Inferior parietal cortex (tissue), 1 donor: ENCODE measurements around the gene TLE1.
"Not testable (repeated sequence)": the region's sequence is repeated elsewhere in the genome, so short reads cannot be mapped to it uniquely, and the experiment has no call there.

ENCODE experiments used
- DNase-seq: peaks from one replicate; pipeline ENCODE4 v3.0.0-alpha.2; 2016; ENCODE audit errors: extremely low spot score

The TLE1 gene

DNA sequence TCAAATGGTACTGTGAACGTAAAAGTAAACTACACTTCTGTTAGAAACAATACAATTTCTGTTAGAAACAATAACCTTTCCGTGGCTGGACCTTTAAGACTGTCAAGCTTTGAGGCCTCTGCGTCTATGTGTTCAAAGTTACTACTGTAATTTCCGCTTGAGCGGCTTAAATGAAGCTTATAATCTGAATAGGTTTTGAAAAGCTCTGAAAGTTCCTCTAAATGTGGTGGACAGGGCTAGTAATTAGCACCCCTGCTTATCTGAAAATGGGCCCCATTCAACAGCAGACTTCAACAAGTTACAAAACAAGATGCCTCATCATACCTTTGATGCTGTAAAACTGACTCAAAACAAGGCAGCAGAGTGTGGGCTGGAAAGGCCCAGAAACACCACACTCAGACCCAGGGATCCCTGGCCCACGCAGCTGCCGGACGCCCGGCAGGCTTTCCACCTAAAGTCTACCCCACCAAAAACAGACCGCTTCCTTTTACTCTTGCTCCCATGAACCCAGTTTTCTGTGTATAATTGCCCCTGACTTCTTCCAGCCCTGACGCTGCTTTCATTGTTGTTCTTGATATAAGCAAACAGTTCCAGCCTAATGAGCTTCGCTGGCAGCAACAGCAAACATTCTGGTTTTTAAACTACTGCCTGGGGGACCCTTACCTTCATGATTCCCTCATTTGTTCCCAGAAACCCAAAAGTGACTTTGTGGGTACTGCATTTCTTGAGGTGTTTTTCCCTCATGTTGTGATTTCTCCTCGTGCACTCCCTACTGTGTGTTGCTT is 66.7 kb downstream of the TLE1 start:
- DNase-seq: no peak

DNA sequence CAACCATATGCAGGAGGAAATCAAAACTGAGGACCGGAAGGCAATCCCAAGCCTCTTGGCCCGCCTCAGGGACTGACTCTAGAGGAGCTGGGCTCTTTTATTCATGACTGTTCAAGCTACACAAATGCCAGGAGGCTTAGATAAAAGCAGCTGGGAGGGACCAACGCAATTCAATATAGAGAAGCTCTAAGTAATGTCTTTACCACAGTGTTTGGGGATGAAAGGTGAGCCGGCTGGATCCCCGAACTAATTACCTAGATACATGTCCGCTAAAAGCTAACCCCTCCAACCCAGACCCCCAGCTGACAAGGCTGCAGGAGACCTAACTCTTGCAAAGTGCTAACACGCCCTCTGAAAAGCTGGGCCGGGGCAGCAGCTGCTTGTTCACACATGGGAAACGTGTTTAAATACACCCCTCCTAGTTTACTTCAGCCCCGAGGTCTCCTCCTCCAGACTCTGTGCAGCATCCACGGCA is 67.5 kb downstream of the TLE1 start:
- no peak for DNase-seq

DNA sequence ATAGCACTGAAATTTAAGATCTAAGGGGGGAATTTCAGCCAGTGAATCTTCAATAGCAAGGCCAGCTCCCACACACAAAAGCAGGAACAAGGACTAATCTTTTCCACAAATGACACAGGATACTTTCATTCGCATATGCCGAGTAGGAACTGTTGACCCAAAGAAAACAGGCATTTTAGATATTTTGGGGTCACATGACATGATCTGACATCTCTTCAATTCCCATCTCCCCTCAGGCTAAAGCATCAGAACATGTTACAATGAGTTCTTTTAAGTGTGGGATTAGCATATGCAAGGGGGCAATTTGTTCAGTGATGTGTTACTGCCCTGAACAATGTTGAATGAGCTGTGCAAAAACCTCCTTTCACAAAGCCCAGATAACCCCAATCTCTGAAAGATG is 68.2 kb downstream of the TLE1 start:
- no peak for DNase-seq

DNA sequence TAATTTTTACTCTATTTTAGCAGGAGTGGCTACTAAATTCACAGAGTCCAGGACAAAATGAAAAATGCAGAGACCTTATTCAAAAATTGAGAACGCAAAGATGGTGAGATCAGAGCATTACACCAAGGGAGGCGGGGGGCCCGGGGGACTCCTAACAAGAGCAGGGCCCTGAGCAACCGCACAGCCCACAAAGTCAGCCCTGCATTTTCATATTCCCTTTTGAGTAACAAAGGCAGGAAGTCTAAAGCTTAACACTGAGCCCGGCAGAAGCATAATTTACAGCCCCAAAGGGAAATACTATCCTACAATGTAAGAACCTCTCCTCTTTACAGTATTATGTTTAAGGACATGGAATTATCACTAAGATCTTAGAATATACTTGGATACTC is 69.4 kb downstream of the TLE1 start:
- no peak for DNase-seq

DNA sequence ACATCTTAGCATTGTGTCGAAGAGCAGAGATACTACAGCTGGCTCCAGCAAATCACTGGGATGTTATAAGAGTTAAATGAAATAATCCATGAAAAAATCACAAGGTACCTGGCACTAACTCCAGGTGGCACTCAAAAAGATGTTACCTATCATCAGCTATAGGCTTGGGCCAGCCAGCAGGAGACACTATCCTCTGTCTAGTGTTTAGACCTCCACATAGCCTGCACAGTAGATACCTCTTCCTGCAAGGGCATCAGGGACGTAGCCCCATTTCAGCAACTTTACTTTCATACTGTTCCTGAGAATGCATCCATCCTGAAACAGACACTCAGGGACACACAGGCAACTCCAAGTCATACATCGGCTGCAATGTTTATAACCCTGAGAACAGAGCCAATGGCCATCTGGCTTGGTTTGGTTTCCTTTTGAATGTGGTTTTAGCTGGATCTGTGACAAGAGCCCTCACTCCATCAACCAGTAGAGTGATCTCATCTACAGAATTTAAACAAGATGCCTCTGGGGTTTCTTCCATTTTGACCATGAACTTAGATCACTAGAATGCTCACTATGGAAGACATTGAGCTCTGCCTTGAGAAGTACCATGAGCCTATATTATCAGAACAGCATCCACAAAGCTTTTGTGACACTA is 69.9 kb downstream of the TLE1 start:
- no peak for DNase-seq

DNA sequence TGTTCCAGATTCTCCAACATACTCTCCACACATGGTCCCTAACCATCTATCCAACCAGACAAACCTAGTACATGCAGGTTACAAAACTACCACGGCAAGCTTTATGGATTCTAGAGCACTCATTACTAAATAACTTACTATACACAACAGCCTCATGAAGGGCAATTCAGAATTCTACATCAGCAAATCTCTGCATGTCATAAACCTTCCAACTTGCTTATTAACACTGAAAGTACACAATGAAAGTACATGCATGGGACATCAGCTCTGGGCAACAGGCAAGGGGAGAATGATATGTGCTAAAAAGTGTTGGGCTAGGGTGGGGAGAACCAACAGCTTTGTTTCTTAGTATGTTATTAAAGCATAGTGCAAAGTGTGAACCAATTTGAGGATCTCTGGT is 70.4 kb downstream of the TLE1 start:
- DNase-seq: no peak

DNA sequence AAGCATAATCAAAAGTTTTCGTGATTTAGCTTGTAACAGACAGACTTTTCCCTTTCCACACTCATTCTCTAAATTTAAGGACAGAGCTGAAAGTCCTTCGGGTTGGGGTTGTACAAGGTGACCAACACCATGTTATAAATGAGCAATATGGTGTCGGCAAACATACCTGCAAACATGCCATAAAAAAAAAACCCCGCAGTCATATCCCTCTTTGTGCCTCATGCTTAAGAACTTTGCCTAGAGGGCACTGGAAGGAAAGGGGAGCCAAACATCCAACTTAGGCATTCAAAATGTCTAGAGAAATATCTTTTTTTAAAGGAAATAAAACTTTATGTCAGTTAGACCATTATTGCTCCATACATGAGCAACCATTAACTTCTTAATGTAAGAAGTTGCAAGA is 73.2 kb downstream of the TLE1 start:
- DNase-seq: no peak

DNA sequence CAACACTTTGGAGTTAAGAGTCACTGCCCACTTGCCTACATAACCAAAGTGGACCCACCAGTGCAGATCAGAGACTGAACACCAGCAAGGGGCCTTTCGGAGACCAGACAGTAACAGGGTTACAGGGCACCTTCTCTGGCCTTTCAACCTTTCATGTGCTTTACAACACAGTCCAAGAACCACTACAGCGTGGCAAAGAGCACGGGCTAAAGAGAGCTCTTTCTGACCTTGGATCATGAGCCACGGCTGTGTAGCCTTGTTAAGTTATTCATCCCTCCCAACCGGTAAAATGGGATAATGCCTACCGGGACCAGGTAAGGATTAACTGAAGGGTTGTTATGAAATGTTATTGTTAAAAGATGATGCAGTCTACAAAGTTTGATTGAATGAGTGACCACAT is 75.0 kb downstream of the TLE1 start:
- no peak for DNase-seq

DNA sequence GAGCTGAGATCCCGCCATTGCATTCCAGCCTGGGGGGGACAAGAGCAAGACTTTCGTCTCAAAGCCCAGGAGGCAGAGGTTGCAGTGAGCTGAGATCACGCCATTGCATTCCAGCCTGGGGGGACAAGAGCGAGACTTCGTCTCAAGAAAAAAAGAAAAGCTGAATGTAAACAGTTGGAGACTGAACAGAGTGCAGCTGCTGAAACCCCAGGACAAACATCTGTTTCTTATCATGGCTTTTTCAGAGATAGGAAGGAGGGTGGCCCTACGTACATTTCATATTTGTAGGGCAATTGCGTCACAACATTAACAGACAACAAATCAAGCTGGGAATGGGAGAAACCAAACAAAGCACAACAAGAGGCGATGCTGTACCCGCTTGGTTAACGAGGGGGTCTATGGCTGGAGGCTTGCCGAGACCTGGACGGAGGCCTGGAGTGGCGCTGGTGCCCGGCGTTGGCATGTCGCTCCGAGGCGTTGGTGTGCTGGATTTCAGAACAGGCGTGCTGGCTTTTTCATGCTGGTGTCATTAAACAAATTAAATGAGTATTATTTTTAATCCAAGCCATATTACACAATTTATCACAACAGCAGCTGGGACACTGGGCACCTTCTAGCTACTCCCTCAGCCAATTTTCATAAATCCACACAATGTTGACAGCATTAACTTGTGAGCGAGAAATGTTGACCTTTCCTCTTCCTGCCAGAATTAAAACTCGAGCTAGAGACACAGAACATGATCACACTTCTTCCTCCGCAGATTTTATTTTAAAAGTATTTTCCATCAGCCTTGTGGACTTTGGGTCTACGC is 76.1 kb downstream of the TLE1 start:
- DNase-seq: no peak

DNA sequence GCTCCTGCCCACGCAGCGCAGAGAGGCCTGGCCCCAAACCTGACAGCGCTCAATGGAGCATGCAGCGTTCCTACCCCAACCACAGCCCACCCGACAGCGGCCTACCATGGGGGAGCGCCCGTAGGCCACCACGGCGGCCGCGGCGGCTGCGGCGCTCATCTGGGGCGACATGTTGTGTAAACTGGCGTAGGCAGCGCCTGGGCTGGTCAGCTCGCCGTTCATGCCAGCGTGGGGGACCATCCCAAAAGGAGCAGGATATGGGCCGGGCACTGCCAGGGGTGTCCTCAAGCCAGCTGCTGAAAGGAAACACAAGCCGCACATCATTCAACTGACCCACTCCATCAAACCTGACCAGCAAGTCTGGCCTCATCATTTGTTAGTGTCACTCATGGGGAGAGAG is 77.7 kb downstream of the TLE1 start:
- no peak for DNase-seq

DNA sequence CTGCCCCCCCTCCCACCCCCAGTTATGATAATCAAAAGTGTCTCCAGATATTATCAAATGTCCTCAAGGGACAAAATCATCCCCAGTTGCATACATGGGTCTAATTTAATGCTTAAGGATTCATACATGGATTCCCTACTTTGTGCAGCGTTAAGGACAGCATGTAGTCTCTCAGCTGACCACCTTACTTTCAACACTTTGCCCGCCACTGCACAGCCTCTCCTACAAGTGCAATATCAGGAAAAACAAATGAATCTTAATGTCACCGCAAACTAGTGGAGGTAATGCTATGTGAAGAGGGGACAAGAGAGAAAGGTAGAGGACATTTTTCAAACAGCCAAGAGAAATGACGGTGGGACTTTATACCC is 78.6 kb downstream of the TLE1 start:
- DNase-seq: no peak

DNA sequence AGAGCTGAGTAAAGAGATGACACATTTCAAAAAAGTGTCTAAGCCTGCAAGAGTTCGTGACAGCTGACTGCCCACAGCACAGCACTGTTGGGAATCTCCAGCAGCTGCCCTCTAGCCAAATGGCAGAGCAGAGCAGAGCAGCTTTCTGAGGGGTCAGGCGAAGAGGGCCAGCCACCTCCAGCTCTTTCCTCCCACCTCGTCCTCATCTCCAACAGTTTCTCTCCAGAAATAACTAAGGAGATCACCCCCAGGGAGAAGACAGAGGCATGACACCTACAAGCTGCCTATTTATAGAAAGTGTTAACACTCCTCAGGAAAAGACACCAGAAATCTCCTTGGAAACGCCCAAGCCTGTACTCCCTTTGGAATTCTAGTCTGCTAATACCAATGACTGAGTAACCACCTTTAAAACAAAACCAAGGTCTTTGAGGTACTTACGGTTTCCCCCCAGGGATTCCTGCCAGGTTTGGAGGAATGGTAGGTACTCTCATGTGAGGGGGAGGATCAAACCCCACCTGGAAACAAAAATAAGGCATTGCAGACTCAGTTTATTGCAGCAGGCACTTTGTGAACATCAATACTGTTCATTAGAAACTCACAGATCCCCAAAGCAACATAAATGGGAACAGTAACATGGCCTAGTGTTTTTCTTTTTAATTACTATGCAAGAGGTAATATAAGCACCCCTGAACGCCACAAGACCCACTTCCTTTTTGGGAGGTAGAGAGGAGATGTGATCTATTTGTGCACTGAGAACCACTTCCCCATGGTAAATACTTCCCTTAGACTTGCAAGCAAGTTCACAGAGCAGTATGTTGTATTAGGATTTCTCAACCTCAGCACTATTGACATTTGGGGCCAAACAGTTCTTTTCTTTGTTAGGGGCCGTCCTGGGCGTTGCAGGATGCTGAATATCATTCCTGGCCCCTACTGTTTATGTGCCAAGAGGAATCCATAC is 79.3 kb downstream of the TLE1 start:
- peak; percentile 34 for DNase-seq

DNA sequence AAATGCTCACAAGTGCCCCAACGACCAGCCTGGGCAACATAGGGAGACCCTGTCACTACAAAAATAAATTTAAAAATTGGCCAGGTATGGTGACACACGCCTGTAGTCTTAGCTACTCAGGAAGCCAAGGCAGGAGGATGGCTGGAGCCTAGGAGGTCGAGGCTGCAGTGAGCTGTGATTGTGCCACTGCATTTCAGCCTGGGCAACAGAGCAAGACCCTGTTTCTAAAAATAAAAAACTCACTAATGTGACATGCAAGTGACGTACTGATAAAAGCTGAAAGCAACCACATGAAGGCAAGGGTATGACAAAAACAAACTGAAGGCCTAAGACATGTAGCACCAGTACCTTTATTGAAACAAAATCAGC is 81.1 kb downstream of the TLE1 start:
- no peak for DNase-seq

DNA sequence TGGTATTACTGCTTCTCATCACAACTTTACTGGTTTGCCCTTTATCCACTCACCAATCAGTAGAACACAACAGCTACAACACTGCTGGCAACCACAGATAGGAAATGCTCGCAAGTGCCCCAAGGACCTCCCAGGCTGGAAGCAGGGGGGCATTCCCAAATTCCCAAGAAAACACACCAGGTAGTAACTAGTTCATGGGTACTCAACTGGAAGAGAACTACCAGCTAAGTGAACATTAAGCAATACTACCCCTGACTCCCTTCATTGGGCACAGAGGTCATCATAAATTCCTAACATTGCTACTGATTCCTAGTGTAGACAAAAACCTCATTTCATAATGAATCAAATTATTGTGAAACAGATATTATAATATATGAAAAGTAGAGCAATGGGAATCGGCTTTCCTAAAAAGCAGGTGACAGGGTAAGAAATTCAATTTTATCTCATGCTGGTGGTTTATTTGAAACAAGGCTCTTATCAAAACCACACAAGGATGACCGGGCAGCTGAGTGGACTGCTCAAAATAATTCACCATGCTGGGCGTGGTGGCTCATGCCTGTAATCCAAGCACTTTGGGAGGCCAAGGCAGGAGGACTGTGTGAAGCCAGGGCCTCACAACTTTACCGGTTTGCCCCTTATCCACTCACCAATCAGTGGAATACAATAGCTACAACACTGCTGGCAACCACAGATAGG is 81.6 kb downstream of the TLE1 start:
- DNase-seq: no peak

DNA sequence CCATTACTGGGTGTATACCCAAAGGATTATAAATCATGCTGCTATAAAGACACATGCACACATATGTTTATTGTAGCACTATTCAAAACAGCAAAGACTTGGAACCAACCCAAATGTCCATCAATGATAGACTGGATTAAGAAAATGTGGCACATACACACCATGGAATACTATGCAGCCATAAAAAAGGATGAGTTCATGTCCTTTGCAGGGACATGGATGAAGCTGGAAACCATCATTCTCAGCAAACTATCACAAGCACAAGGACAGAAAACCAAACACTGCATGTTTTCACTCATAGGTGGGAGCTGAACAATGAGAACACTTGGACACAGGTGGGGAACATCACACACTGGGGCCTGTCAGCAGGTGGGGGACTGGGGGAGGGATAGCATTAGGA is 83.1 kb downstream of the TLE1 start:
- not testable (repeated sequence) for DNase-seq

DNA sequence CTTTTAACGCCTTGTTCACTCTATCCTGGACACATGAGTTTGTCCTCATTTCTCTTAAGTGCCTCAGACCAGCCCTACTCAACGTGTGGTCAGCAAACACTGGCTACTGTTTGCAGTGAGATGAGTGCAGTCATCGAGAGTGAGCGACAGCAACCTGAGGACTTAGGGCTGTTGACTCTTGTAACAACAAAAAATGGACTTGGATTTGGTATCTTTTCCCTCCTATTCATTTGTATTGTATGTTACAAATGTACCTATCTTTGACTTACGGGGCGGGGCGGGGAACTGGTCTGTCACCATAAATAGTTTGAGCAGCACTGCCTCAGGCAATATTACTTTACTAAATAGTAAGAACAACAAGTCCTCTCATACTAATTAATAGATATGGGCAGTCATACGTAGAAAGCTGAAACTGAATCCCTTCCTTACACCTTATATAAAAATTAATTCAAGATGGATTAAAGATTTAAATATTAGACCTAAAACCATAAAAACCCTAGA is 84.1 kb downstream of the TLE1 start:
- DNase-seq: no peak

DNA sequence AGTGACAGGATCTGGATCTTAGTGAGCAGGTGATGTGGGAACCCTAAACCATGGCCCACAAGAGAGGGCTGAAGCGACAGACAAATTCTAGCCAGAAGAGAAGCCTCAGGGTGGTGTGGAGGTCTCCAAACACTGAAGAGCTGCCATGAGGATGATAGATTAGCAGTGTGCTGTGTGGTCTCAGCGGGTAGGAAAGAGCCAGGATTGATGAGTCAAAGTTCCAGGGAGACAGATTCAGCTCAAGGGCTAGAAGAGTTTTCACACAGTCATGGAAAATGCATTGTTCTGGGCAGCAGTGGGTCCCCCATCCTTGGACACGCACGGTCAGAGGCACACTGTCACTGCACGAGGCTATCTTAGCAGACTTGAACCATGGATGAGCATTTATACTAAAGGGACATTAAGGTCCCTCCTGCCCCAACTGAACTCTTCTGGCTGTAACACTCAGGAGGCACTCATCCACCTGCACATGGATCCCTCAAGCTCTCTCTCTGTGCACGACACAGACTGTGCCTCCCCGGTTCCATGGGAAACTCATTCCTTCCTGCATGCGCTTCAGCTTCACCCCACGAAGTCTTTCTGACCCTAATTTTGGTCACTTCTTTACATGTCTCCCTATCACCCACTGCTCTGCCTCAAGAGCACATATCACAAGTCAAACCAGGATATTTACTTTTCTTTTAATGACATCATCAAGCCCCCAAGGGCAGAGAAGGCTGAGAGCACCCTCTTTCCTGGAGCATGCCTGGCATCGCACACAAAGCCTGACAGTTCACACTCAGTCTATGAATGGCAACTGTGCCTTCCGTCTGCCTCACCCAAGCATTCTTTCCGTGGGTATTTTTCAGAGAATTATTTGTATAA is 84.8 kb downstream of the TLE1 start:
- no peak for DNase-seq

DNA sequence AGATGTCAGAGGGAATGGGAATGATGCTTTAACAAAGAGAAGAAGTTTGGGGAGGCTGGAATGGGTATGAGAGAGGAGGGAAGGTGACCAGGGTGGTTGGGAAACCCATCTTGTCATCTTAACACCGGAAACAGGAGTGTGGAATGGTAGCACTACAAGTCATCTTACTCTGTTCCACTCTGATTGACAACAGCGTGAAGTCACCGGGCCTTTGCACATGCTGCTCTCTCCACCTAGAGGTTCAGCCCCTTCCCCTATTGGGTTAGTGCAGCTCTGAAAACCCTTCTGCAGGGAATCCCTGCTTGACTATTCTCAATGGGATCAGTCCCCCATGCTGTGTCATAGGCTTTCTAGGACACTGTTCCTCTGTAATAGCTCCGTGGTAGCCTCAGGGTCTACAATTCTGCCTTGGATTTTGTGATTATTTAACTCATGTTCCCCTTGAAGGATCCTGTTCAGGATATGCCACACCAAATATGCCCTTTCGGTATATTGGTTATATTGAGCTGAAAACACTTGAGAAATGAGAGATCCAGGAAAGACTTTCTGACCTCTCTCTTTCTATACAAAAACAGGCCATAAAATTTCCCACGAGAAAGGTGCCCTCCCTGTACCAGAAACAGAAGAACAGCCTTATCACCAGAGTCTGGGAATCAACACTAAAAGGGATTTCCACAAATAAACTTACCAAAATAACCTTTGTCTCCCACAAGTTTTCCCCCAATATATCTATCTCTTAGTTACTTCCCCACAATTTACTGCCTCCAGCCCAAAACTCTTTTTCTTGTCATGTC is 86.3 kb downstream of the TLE1 start:
- DNase-seq: no peak
